Stimulated activated CD8-positive, alpha-beta memory T cell treated with anti-CD3 and anti-CD28 coated beads, Interleukin-15, amount 100 ng/mL, for 24 hours (primary cell): Measurements from ENCODE around the gene TFCP2L1.

ENCODE experiments used
- DNase-seq: peaks from one replicate; pipeline ENCODE4 v3.0.0-alpha.2; 2020; ENCODE audit warnings: low read depth

The TFCP2L1 gene

DNA sequence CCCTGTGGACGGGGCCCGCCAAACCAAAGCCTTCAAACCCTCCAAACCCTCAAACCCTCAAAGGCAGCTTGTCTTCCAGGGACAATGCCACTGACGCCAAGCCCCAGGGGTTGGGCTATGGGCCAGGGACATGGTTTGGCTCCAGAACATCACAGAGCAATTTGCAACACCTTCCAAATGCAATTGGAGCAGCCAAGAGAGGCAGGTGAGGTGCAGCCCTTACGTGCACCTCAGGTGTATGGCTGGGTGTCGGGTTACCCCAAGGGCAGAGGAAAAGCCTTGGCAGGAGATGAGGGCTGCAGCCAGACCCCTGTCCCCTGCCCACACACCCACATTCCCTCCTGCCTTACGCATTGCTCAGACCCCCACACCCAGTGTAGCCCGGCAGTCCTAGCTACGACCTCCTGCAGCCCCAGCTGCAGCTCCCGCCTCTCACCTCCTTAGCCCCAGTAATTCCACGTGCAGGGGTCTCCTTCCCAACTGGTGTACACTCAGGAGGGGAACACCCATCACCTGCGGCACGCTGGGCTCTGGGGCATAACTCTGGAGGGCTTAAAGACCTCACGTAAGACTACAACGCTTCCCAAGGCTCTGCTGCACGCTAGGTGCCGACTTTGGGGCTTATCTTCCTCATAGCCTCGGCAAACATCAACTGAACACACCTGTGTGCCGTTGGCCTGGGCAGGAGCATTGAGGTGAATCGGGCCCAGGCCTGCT, 88.7 kb downstream of the TFCP2L1 start:
- no peak for DNase-seq

- DNase-seq = no peak
Measured at GRCh38 chr2:121195036-121195435, 90.0 kb downstream of the TFCP2L1 start.

DNA sequence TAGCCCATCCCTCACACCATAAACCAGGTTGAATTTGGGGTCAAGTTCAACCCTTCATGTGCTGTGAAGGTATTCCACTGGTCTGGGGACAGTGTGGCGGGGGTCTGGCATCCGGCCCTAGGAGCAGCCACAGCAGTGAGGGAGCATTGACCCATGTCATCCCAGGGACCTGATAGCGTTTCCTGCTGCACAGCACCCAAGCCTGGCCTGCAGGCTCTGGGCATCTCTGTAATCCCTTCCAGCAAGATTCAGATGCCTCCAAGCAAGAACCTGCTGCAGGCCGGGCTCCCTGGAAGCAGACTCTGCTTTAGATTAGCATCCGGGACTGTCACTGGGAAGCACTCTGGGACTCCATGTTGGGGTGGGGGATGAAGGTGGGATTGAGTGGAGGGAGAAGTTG, 90.4 kb downstream of the TFCP2L1 start:
- no peak for DNase-seq

DNA sequence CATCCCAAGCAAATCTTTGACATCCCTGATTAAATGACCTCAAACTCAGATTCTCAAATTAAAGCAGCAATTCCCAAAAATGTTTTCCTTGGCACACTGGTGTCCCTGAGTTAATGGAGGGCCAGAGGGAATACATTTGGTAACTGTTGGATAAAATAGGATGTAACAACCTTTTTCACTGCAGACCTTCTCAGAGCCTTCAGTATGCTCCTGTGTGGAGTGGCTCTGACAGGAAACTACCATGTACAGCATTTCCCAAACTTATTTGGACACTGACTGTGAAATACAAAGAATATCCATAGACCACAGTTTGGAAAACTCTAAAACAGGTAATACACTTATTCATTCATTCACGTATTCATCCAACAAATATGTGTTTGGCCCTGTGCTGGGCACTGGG, 91.8 kb downstream of the TFCP2L1 start:
- no peak for DNase-seq

GRCh38 chr2:121192576-121192975, 92.4 kb downstream of the TFCP2L1 start:
- DNase-seq = no peak

GRCh38 chr2:121191191-121192170, 93.5 kb downstream of the TFCP2L1 start:
- no peak for DNase-seq

DNA sequence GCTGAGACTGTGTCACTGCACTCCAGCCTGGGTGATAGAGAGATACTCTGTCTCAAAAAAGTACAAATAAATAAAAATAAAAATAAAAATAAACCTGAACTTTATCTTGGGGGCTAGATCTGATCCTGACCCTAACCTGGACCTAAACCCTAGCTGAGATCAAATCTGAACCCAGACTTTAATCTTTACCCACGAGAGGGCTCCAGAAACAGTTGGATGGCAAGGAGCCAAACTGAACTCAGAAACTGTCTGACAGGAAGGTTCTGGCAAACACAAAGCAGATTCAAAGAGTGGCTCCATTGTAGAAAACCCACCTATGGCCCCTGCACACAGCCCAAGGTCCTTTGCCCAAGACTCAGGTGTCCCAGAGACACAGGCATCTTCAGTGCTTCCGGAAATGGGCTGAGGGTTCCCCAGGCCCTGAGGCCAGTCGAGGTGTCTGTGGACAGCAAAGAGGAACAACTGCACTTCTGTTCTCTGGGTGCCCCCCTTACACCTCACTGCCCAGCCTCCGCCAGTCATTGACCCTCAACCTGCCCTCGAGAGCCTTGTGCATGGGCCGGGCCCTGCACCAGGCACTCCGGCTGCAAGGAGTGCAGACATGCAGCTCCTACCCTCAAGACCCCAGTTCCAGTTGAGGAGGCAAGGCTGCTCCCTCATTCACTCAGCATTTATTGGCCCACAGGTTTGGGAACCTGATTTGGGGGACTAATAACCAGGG, 95.2 kb downstream of the TFCP2L1 start:
- no peak for DNase-seq

DNA sequence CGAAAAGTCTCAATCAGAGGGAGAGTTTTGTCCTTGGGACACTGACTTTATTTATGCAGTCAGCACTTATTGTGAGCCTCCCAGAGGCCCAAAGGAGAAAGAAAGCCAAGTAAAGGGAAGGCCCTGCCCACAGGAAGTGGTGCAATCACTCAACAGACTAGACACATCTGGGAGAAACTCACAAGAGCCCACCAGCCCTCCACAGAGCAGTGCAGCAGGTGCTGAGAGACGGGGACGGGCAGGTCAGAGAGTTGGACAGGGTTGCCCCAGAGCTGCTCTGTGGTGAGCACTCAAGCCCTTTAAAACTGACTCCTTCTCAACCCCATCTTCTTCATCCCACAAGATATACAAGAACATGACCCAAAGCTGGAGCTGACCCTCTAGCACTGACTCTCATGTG, 96.0 kb downstream of the TFCP2L1 start:
- no peak for DNase-seq

- no peak for DNase-seq
Measured at GRCh38 chr2:121187982-121188411, 97.0 kb downstream of the TFCP2L1 start.

GRCh38 chr2:121187351-121187981, 97.5 kb downstream of the TFCP2L1 start:
- DNase-seq = no peak

DNA sequence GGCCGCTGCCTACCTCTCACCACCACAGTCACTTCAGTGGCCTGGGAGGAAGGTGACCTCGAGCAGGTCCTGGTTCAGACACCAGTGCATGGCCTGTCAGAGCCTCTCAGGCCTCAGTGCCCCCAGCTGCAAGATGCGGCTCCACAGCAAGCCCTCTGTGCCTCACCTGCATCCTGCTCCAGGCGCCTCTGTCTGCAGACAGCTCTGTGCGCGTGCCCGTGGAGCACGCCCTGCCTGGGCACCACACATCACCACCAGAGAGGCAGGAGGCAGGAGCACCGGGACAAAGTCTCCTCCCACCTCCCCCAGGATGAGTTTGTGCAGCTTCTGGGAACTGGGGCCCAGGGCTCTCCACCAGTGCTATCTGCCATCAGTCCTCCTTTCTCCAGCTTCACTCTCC, 98.7 kb downstream of the TFCP2L1 start:
- DNase-seq = no peak

GRCh38 chr2:121185571-121186074, 99.4 kb downstream of the TFCP2L1 start:
- no peak for DNase-seq

GRCh38 chr2:121185111-121185510, 99.9 kb downstream of the TFCP2L1 start:
- no peak for DNase-seq

- DNase-seq = no peak
Measured at GRCh38 chr2:121184248-121184862, 100.6 kb downstream of the TFCP2L1 start.

DNA sequence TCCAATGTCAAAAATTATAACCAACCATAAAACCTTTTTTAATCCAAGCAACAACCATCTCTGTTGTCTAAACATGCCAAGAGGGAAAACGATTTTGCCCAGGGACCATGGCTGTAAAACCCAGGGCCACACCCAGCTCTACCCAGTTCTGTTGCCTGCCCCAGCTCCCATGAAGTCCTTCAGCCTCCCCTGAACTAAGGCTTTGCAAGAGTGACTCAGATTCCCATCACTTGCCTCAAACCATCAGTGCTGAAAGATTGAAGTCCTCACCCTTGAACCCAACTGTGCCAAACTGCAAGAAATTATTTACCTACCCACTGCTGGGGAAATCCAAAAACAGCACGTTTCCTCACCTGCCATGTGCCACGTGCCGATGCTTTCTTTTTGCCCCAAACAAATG, 102.5 kb downstream of the TFCP2L1 start:
- DNase-seq = no peak

GRCh38 chr2:121179467-121179866, 105.5 kb downstream of the TFCP2L1 start:
- no peak for DNase-seq

GRCh38 chr2:121178730-121179129, 106.3 kb downstream of the TFCP2L1 start:
- no peak for DNase-seq

GRCh38 chr2:121177896-121178295, 107.1 kb downstream of the TFCP2L1 start:
- no peak for DNase-seq

- no peak for DNase-seq
Measured at GRCh38 chr2:121175326-121175725, 109.7 kb downstream of the TFCP2L1 start.

- no peak for DNase-seq
Measured at GRCh38 chr2:121173806-121174205, 111.2 kb downstream of the TFCP2L1 start.

DNA sequence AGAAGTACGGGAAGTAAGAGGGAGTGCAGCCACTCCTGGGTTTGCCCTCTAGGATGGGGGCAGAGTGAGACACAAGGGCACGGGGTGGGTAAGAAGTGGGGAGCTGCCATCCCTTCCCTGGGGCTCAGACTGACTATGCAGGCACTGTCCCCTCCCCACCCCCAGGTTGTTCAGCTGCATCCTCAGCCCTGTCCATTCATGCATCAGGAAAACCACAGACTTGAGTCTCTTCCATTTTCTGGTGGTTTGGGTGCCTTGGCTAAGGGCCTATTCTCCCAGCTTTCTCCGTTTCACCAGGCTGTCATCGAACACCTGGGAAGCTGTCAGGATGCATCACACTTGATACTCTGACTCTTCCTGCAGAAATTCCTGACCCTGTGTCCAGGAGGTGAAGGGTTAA, 111.9 kb downstream of the TFCP2L1 start:
- no peak for DNase-seq
